Large intestine (tissue), 3 donors: Measurements from ENCODE around the gene CRP. TPM values are rescaled to one million over a fixed set of nuclear protein-coding genes. Genes with fewer than 3 reads are reported as not detected.
A peak's percentile ranks its signal among the peaks of the same experiment; 100 is the strongest.
"Not testable (repeated sequence)": the region's sequence is repeated elsewhere in the genome, so short reads cannot be mapped to it uniquely, and the experiment has no call there.

Experiments
- DNase-seq, 2 donors: peaks; one replicate each; pipeline versions ENCODE4 v3.0.0 to v3.0.0-alpha.2; 2013
- H3K27ac ChIP-seq: one replicate; pipeline ENCODE4 v1.5.1; 2013; ENCODE audit warnings: low read length
- H3K27me3 ChIP-seq: 2 replicates; pipeline ENCODE4 v1.6.1; 2013; ENCODE audit warnings: low read length; ENCODE audit not compliant: control insufficient read depth, insufficient read depth
- H3K36me3 ChIP-seq: 2 replicates; pipeline ENCODE4 v1.6.1; 2013; ENCODE audit warnings: low read length; ENCODE audit not compliant: control insufficient read depth, insufficient read depth
- H3K4me1 ChIP-seq: one replicate; pipeline ENCODE4 v1.6.1; 2013; ENCODE audit warnings: low read length; ENCODE audit not compliant: control insufficient read depth, insufficient read depth
- H3K4me3 ChIP-seq: one replicate; pipeline ENCODE4 v1.5.1; 2013; ENCODE audit warnings: low read length
- H3K9me3 ChIP-seq: one replicate; pipeline ENCODE4 v1.6.1; 2013; ENCODE audit warnings: mild to moderate bottlenecking, low read depth, low read length, moderate library complexity; ENCODE audit not compliant: control insufficient read depth
- WGBS: methylation state at CpG from one replicate; pipeline ENCODE4 v1.1.5; 2013; ENCODE audit warnings: low lambda C conversion rate; ENCODE audit not compliant: insufficient coverage; 5-methylcytosine and 5-hydroxymethylcytosine counted together
- polyA plus RNA-seq: library from polyadenylated mRNA; unstranded; fragments of 120-200 nt; gene quantifications from one replicate; pipeline ENCODE4 v1.2.1, GENCODE V29; 2013

Gene CRP
- polyA plus RNA-seq, 1 donor, result not detected

GRCh38 chr1:159700312-159700711 is 14.1 kb downstream of the CRP start:
- Histone ChIP-seq H3K36me3 (no peaks in the 10 kb centered on the region), H3K4me3 (no peak overlapping the region), H3K27me3 (no peaks in the 10 kb centered on the region), H3K27ac (no peak overlapping the region), H3K9me3 (no peaks in the 10 kb centered on the region), H3K4me1 (peaks cover 2% of the 10 kb centered on the region)
- WGBS, result 86% methylated on average over 1 of the region's 7 CpGs
- no peak for DNase-seq

- Histone ChIP-seq H3K9me3 (no peaks in the 10 kb centered on the region), H3K36me3 (no peaks in the 10 kb centered on the region), H3K4me1 (peaks cover 2% of the 10 kb centered on the region), H3K27ac (no peak overlapping the region), H3K27me3 (no peaks in the 10 kb centered on the region), H3K4me3 (no peak overlapping the region)
- DNase-seq, result no peak
- WGBS, result no CpG with 5 or more reads among the region's 3 CpGs
These were observed 14.7 kb downstream of the CRP start for GRCh38 chr1:159699653-159700052.

GRCh38 chr1:159699246-159699645 is 15.1 kb downstream of the CRP start:
- Histone ChIP-seq H3K4me1 (peaks cover 2% of the 10 kb centered on the region), H3K27ac (no peak overlapping the region), H3K9me3 (no peaks in the 10 kb centered on the region), H3K36me3 (no peaks in the 10 kb centered on the region), H3K27me3 (no peaks in the 10 kb centered on the region), H3K4me3 (no peak overlapping the region)
- peak; percentile 33 to 61 for DNase-seq

GRCh38 chr1:159687511-159687910 is 26.9 kb downstream of the CRP start:
- DNase-seq, result no peak
- Histone ChIP-seq H3K27ac (no peak overlapping the region), H3K36me3 (no peaks in the 10 kb centered on the region), H3K4me1 (no peaks in the 10 kb centered on the region), H3K4me3 (no peak overlapping the region), H3K9me3 (no peaks in the 10 kb centered on the region), H3K27me3 (no peaks in the 10 kb centered on the region)

- 88% methylated on average over 1 of the region's 1 CpG for WGBS
- no peak for DNase-seq
- Histone ChIP-seq H3K27ac (no peak overlapping the region), H3K27me3 (no peaks in the 10 kb centered on the region), H3K36me3 (no peaks in the 10 kb centered on the region), H3K4me3 (no peak overlapping the region), H3K9me3 (no peaks in the 10 kb centered on the region), H3K4me1 (no peaks in the 10 kb centered on the region)
These were observed 27.6 kb downstream of the CRP start for GRCh38 chr1:159686599-159687299.

GRCh38 chr1:159678939-159679338 is 35.5 kb downstream of the CRP start:
- Histone ChIP-seq H3K27me3 (no peaks in the 10 kb centered on the region), H3K36me3 (no peaks in the 10 kb centered on the region), H3K4me3 (no peak overlapping the region), H3K27ac (no peak overlapping the region), H3K4me1 (no peaks in the 10 kb centered on the region), H3K9me3 (no peaks in the 10 kb centered on the region)
- no peak for DNase-seq
- WGBS, result no CpG with 5 or more reads among the region's 5 CpGs

GRCh38 chr1:159675046-159675445 is 39.3 kb downstream of the CRP start:
- WGBS, result 86% methylated on average over 1 of the region's 1 CpG
- Histone ChIP-seq H3K4me1 (no peaks in the 10 kb centered on the region), H3K27me3 (no peaks in the 10 kb centered on the region), H3K9me3 (no peaks in the 10 kb centered on the region), H3K27ac (no peak overlapping the region), H3K36me3 (no peaks in the 10 kb centered on the region), H3K4me3 (no peak overlapping the region)
- DNase-seq, result no peak

- H3K4me3 ChIP-seq, H3K27ac ChIP-seq, H3K27me3 ChIP-seq, H3K4me1 ChIP-seq, H3K36me3 ChIP-seq, DNase-seq, H3K9me3 ChIP-seq: not testable (repeated sequence)
- no CpG with 5 or more reads among the region's 1 CpG for WGBS
These were observed 42.0 kb downstream of the CRP start for GRCh38 chr1:159672390-159672789.

GRCh38 chr1:159669338-159669737 is 45.1 kb downstream of the CRP start:
- Histone ChIP-seq H3K36me3 (no peaks in the 10 kb centered on the region), H3K4me1 (no peaks in the 10 kb centered on the region), H3K27me3 (no peaks in the 10 kb centered on the region), H3K9me3 (peaks cover 4% of the 10 kb centered on the region), H3K4me3 (no peak overlapping the region), H3K27ac (no peak overlapping the region)
- no peak for DNase-seq
- WGBS, result no CpG with 5 or more reads among the region's 1 CpG

- WGBS, result no CpG with 5 or more reads among the region's 3 CpGs
- DNase-seq, result no peak
- Histone ChIP-seq H3K4me1 (no peaks in the 10 kb centered on the region), H3K9me3 (peaks cover 5% of the 10 kb centered on the region), H3K27ac (no peak overlapping the region), H3K36me3 (no peaks in the 10 kb centered on the region), H3K27me3 (no peaks in the 10 kb centered on the region), H3K4me3 (no peak overlapping the region)
These were observed 45.6 kb downstream of the CRP start for GRCh38 chr1:159668739-159669138.

GRCh38 chr1:159664247-159664646 is 50.1 kb downstream of the CRP start:
- DNase-seq, result no peak
- no peak overlapping the region for H3K4me3 ChIP-seq
- H3K27ac ChIP-seq, result no peak overlapping the region
- WGBS, result 96% methylated on average over 3 of the region's 3 CpGs
- H3K9me3 ChIP-seq, result peaks cover 5% of the 10 kb centered on the region
- H3K4me1 ChIP-seq, result no peaks in the 10 kb centered on the region
- H3K36me3 ChIP-seq, result no peaks in the 10 kb centered on the region
- H3K27me3 ChIP-seq, result no peaks in the 10 kb centered on the region
